SK-N-SH (cell line): ENCODE results near the gene SMIM12.

Experiments used
- JUND ChIP-seq: IDR thresholded peaks from 2 replicates; pipeline ENCODE4 v1.4.0; 2012
- MXI1 ChIP-seq: IDR thresholded peaks from 2 replicates; pipeline ENCODE4 v1.6.1; 2012; ENCODE audit warnings: mild to moderate bottlenecking, low read depth, low read length, improper control_type of control experiment
- POLR2AphosphoS5 ChIP-seq: IDR thresholded peaks from 2 replicates; pipeline ENCODE4 v1.6.1; 2012; ENCODE audit warnings: low read depth, low read length
- TAF1 ChIP-seq: IDR thresholded peaks from 2 replicates; pipeline ENCODE4 v1.6.1; 2012; ENCODE audit warnings: low read depth, mild to moderate bottlenecking, low read length, moderate library complexity, borderline replicate concordance
- TCF12 ChIP-seq: IDR thresholded peaks from 2 replicates; pipeline ENCODE4 v1.4.0; 2012
- TEAD4 ChIP-seq: IDR thresholded peaks from 2 replicates; pipeline ENCODE4 v1.4.0; 2012; ENCODE audit warnings: mild to moderate bottlenecking, borderline replicate concordance; ENCODE audit not compliant: insufficient read depth
- TF ChIP-seq, protein P1 (sequence below): IDR thresholded peaks from 2 replicates; pipeline ENCODE4 v1.4.0; 2012; ENCODE audit warnings: low read depth
- TF ChIP-seq, protein P2 (sequence below): fragments of 200-600 bp; sonication (generic); IDR thresholded peaks from 2 replicates; pipeline ENCODE4 v1.6.1; 2017; ENCODE audit warnings: antibody characterized with exemption, mild to moderate bottlenecking, moderate library complexity

DNA sequence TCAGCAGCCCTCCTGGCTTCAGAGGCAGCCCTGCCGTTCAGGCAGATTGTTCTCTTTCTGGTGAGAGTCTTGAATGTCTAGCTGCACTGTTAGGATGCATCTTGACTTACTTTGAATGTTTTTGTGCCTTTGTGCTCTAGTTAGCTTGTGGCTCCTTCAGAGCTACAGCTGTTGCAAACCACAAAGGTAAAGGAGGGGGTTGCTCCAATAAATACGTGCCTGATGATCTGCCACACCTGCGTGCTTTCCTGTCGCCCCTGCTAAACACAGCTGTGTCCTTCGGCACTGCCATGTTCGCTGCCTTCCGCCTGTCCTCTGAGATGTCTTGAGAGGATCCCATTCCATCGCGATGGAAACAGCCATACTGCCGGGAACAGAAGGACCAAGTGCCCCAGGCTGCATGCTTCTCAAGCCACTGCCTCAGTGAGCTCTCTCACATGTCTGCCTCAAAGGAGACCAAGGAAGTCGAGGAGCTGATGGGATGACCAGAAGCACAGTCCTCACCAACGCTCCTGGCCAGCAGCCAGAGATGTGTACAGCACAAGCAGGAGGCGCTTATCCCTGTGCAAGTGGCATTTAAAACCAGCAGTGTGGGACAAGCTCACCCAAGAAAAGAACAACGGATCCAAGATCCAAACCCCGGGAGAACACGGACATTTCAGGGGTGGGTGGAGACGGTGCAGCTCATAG lies 12.0 kb upstream of the SMIM12 start:
- TF ChIP-seq, protein P1, sequence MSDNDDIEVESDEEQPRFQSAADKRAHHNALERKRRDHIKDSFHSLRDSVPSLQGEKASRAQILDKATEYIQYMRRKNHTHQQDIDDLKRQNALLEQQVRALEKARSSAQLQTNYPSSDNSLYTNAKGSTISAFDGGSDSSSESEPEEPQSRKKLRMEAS, result no peak
- TF ChIP-seq, protein P2, sequence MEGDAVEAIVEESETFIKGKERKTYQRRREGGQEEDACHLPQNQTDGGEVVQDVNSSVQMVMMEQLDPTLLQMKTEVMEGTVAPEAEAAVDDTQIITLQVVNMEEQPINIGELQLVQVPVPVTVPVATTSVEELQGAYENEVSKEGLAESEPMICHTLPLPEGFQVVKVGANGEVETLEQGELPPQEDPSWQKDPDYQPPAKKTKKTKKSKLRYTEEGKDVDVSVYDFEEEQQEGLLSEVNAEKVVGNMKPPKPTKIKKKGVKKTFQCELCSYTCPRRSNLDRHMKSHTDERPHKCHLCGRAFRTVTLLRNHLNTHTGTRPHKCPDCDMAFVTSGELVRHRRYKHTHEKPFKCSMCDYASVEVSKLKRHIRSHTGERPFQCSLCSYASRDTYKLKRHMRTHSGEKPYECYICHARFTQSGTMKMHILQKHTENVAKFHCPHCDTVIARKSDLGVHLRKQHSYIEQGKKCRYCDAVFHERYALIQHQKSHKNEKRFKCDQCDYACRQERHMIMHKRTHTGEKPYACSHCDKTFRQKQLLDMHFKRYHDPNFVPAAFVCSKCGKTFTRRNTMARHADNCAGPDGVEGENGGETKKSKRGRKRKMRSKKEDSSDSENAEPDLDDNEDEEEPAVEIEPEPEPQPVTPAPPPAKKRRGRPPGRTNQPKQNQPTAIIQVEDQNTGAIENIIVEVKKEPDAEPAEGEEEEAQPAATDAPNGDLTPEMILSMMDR, result no peak
- no peak for TF ChIP-seq TEAD4
- no peak for TF ChIP-seq POLR2AphosphoS5
- TF ChIP-seq TCF12, result no peak
- TF ChIP-seq MXI1, result no peak
- TF ChIP-seq JUND, result no peak
- no peak for TF ChIP-seq TAF1
